Activated T-cell treated with anti-CD3 and anti-CD28 coated beads, Interleukin-2, amount 50 U/mL, for 1 hour (primary cell): Measurements from ENCODE around the gene PIAS1.

Experiments used
- DNase-seq: peaks from one replicate; pipeline ENCODE4 v3.0.0-alpha.2; 2020

PIAS1 gene

GRCh38 chr15:68073576-68074288 lies 19.6 kb downstream of the PIAS1 start:
- no peak for DNase-seq

GRCh38 chr15:68075764-68076385 lies 21.8 kb downstream of the PIAS1 start:
- DNase-seq, result no peak

- DNase-seq, result no peak
Observed at GRCh38 chr15:68078365-68078764, 24.2 kb downstream of the PIAS1 start.

GRCh38 chr15:68080334-68080733 lies 26.2 kb downstream of the PIAS1 start:
- no peak for DNase-seq

- no peak for DNase-seq
Observed at GRCh38 chr15:68080783-68081182, 26.7 kb downstream of the PIAS1 start.

- DNase-seq, result no peak
Observed at GRCh38 chr15:68081869-68082505, 27.9 kb downstream of the PIAS1 start.

- DNase-seq, result no peak
Observed at GRCh38 chr15:68082735-68083134, 28.6 kb downstream of the PIAS1 start.

- DNase-seq, result no peak
Observed at GRCh38 chr15:68083463-68083862, 29.3 kb downstream of the PIAS1 start.

GRCh38 chr15:68085052-68085451 lies 30.9 kb downstream of the PIAS1 start:
- DNase-seq, result no peak

- no peak for DNase-seq
Observed at GRCh38 chr15:68091743-68092142, 37.6 kb downstream of the PIAS1 start.

GRCh38 chr15:68096099-68096498 lies 42.0 kb downstream of the PIAS1 start:
- DNase-seq, result no peak

GRCh38 chr15:68097029-68097428 lies 42.9 kb downstream of the PIAS1 start:
- DNase-seq, result no peak

GRCh38 chr15:68098465-68098864 lies 44.4 kb downstream of the PIAS1 start:
- no peak for DNase-seq

GRCh38 chr15:68100194-68100593 lies 46.1 kb downstream of the PIAS1 start:
- no peak for DNase-seq

- no peak for DNase-seq
Observed at GRCh38 chr15:68103603-68104002, 49.5 kb downstream of the PIAS1 start.

- DNase-seq, result no peak
Observed at GRCh38 chr15:68106656-68107055, 52.5 kb downstream of the PIAS1 start.

- DNase-seq, result no peak
Observed at GRCh38 chr15:68107142-68107541, 53.0 kb downstream of the PIAS1 start.

- no peak for DNase-seq
Observed at GRCh38 chr15:68112706-68113105, 58.6 kb downstream of the PIAS1 start.

GRCh38 chr15:68113273-68113672 lies 59.2 kb downstream of the PIAS1 start:
- no peak for DNase-seq

GRCh38 chr15:68113751-68114150 lies 59.6 kb downstream of the PIAS1 start:
- no peak for DNase-seq

- DNase-seq, result no peak
Observed at GRCh38 chr15:68114356-68114755, 60.2 kb downstream of the PIAS1 start.

GRCh38 chr15:68114840-68115239 lies 60.7 kb downstream of the PIAS1 start:
- no peak for DNase-seq

- DNase-seq, result no peak
Observed at GRCh38 chr15:68124700-68125099, 70.6 kb downstream of the PIAS1 start.

GRCh38 chr15:68126396-68126795 lies 72.3 kb downstream of the PIAS1 start:
- DNase-seq, result no peak
